Measurements from ENCODE around the gene PLEKHS1. TPM values are rescaled to one million over a fixed set of nuclear protein-coding genes. Genes with fewer than 3 reads are reported as not detected.

PLEKHS1 gene
- total RNA-seq, 4 donors from 2014 or later = not detected

GRCh38 chr10:113712024-113712423 lies 39.5 kb upstream of the PLEKHS1 start:
- TF ChIP-seq CTCF (IDR thresholded peaks at IDR 0.05) = no peak
- ATAC-seq (ENCODE audit: low FRiP score) = no peak
- no peak for DNase-seq (ENCODE audit: low spot score)

DNA sequence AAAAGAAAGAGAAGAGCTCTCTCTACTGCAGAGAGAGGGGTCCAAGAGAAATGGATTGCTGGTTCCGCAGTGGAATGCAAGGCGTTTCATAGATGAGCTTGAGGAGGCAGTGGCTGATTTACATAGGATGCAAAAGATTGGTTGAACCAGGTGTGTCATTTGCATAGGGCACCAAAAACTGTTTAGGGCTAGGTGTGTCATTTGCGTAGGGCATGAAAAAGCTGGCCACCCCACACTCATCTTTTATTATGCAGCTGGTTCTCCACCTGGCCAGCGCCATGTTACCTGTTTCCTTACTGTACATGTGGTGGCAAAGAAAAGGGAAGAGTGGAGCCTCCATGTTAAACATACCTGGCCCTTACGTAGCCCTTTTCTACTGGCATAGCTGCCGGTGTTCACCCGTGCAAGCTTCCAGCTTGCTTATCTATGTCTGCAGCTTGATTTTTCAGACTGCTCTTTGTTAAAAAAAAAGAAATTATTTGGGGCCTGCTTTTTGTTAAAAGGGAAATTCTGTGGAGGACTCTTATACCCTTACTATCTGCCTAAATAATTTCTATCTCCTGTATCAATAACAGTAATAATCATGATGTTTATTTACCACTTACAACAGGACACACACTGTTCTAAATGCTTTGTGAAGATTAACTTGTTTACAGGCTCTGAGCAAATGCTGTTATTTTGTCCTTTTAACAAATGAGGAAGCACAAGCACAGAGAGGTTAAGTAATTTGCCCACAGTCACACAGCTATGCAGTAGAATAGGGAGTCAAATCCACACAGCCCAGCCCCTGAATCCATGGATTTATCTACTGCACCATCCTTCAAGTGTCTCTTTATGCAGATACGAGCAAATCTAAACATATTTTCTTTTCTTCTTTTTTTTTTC lies 38.5 kb upstream of the PLEKHS1 start:
- no peak for DNase-seq (ENCODE audit: low spot score)
- ATAC-seq (ENCODE audit: low FRiP score) = no peak
- no peak for TF ChIP-seq CTCF (IDR thresholded peaks at IDR 0.05)

DNA sequence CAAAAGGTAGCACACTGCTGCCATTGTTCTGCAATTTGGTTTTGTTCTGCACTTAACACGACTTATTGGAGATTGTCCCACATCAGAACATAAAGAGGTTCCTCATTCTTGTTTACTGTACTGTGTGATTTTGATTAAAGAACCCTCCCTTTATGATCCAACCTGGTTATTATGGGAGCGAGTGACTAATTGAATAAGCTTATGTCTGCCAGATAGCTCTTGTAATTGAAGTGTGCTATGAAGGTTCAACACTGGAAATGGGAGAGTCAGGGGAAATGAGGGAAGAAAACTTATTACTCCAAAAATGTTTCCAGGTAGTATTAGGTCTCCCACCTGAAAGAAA lies 37.9 kb upstream of the PLEKHS1 start:
- TF ChIP-seq CTCF (IDR thresholded peaks at IDR 0.05) = no peak
- DNase-seq (ENCODE audit: low spot score) = no peak
- no peak for ATAC-seq (ENCODE audit: low FRiP score)

GRCh38 chr10:113716109-113716910 lies 35.2 kb upstream of the PLEKHS1 start:
- no peak for TF ChIP-seq CTCF (IDR thresholded peaks at IDR 0.05)
- DNase-seq (ENCODE audit: low spot score) (no peak), ATAC-seq (ENCODE audit: low FRiP score) (no peak)

DNA sequence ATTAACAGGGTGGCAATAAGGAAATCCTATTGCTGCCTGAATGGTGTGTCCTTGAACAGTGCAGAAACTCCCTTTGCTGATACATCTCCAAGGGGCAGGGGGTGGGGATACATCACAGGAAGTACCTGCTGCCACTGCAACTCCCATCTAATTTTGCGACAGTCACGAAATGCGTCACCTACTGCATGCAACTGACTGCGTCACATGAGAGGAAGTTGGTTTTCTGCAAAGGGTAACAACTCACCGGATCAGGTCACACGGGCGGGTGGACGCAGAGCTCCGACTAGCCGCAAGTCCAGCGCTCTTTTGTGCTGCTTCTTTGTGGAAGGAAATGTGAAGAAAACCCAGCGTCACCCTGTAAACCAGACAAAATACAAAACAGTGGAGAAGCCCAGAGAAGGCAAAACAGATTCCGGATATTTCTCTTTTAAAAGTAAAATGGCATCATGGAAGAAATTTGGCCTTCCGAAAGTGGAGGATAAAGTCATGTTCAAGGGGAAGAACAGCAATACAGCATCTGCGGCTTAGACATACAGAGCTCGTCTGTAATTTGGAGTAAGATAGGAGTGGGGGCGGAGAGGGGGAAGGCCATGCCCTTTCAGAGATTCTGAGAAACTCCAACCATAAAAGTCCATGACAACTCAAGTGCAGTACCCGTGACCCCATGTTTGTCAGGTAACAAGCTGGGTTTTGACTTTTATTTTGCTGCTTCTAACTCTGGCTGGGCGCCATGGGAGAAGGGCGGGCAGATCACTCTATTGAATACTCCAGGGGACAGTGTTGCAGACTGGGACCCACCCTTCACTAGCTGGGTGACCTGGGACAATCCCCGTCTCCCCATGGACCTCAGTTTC lies 32.3 kb upstream of the PLEKHS1 start:
- ATAC-seq (ENCODE audit: low FRiP score) (no peak), DNase-seq (ENCODE audit: low spot score) (no peak)
- no peak for TF ChIP-seq CTCF (IDR thresholded peaks at IDR 0.05)

DNA sequence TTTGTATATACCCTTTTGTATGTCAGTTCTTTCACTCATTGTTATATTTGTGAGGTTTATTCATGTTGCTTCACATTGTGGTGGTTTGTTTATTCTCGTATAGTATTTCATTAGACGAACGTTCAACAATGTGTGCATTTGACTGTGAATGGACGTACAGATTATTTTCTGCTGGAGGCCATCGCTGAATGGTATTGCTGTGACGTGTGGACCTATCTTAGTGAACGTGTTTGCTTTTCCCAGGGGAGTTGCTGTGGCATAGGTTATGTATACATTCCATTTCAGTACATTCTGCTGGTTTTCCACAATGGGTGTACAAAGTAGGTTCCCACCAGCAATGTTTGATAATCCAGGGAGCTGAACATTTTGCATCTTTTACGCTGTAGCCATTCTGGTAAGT lies 31.1 kb upstream of the PLEKHS1 start:
- no peak for TF ChIP-seq CTCF (IDR thresholded peaks at IDR 0.05)
- no peak for DNase-seq (ENCODE audit: low spot score)
- no peak for ATAC-seq (ENCODE audit: low FRiP score)
